Chondrocyte (in vitro differentiated cells): ENCODE data around the gene PLXDC2. TPM values are rescaled to one million over a fixed set of nuclear protein-coding genes. Genes with fewer than 3 reads are reported as not detected.

Experiments used
- DNase-seq: peaks from one replicate; pipeline ENCODE4 v3.0.0; 2021; ENCODE audit warnings: mixed read lengths, low spot score
- H3K27ac Mint-ChIP-seq: one replicate; pipeline ENCODE4 v1.8.0; 2021; ENCODE audit warnings: mild to moderate bottlenecking, moderate library complexity, mixed read lengths; ENCODE audit not compliant: unreplicated experiment
- H3K27me3 Mint-ChIP-seq: 2 replicates; pipeline ENCODE4 v1.8.0; 2021; ENCODE audit warnings: low read depth, mixed read lengths
- H3K36me3 Mint-ChIP-seq: 2 replicates; pipeline ENCODE4 v1.8.0; 2021; ENCODE audit warnings: low read depth, mixed read lengths
- H3K4me1 Mint-ChIP-seq: 2 replicates; pipeline ENCODE4 v1.8.0; 2021; ENCODE audit warnings: low read depth, mild to moderate bottlenecking, mixed read lengths
- H3K4me3 Mint-ChIP-seq: one replicate; pipeline ENCODE4 v1.8.0; 2021; ENCODE audit warnings: mild to moderate bottlenecking, moderate library complexity, mixed read lengths; ENCODE audit not compliant: unreplicated experiment
- H3K9me3 Mint-ChIP-seq: 2 replicates; pipeline ENCODE4 v1.8.0; 2021; ENCODE audit warnings: low read depth, mixed read lengths
- CTCF ChIP-seq: fragments of 200-600 bp; sonication (generic); IDR thresholded peaks from 2 replicates; pipeline ENCODE4 v1.5.0; 2021; ENCODE audit warnings: antibody characterized with exemption, mild to moderate bottlenecking, moderate library complexity
- total RNA-seq: library from RNA; stranded (reverse); gene quantifications from 3 replicates; pipeline ENCODE4 v1.2.1, GENCODE V29; 2021

The PLXDC2 gene
- total RNA-seq, 1 donor from 2014 or later = 88.5 TPM

- DNase-seq = no peak
- Mint-ChIP-seq H3K27me3 (no peaks in the 10 kb centered on the region), H3K9me3 (peaks cover 26% of the 10 kb centered on the region), H3K27ac (peak overlapping the region; percentile 6), H3K4me3 (no peak overlapping the region), H3K4me1 (peaks cover 13% of the 10 kb centered on the region), H3K36me3 (peaks cover 7% of the 10 kb centered on the region)
- TF ChIP-seq CTCF = no peak
These were observed 483.0 kb downstream of the PLXDC2 start for GRCh38 chr10:20299034-20299736.

GRCh38 chr10:20300735-20301134 is 484.5 kb downstream of the PLXDC2 start:
- Mint-ChIP-seq H3K9me3 (peaks cover 17% of the 10 kb centered on the region), H3K36me3 (peaks cover 6% of the 10 kb centered on the region), H3K27me3 (no peaks in the 10 kb centered on the region), H3K27ac (no peak overlapping the region), H3K4me1 (peaks cover 13% of the 10 kb centered on the region), H3K4me3 (no peak overlapping the region)
- TF ChIP-seq CTCF = no peak
- no peak for DNase-seq

- H3K4me1 Mint-ChIP-seq = peaks cover 13% of the 10 kb centered on the region
- H3K4me3 Mint-ChIP-seq = no peak overlapping the region
- no peaks in the 10 kb centered on the region for H3K27me3 Mint-ChIP-seq
- H3K9me3 Mint-ChIP-seq = peaks cover 16% of the 10 kb centered on the region
- DNase-seq = no peak
- no peak for TF ChIP-seq CTCF
- H3K36me3 Mint-ChIP-seq = peaks cover 4% of the 10 kb centered on the region
- H3K27ac Mint-ChIP-seq = no peak overlapping the region
These were observed 485.8 kb downstream of the PLXDC2 start for GRCh38 chr10:20302033-20302432.

- peaks cover 7% of the 10 kb centered on the region for H3K9me3 Mint-ChIP-seq
- no peaks in the 10 kb centered on the region for H3K27me3 Mint-ChIP-seq
- no peak overlapping the region for H3K4me3 Mint-ChIP-seq
- peaks cover 2% of the 10 kb centered on the region for H3K36me3 Mint-ChIP-seq
- H3K27ac Mint-ChIP-seq = no peak overlapping the region
- TF ChIP-seq CTCF = no peak
- H3K4me1 Mint-ChIP-seq = peaks cover 8% of the 10 kb centered on the region
- DNase-seq = no peak
These were observed 487.4 kb downstream of the PLXDC2 start for GRCh38 chr10:20303453-20304152.

- H3K27ac Mint-ChIP-seq = no peak overlapping the region
- H3K4me3 Mint-ChIP-seq = no peak overlapping the region
- no peak for TF ChIP-seq CTCF
- H3K27me3 Mint-ChIP-seq = no peaks in the 10 kb centered on the region
- no peaks in the 10 kb centered on the region for H3K4me1 Mint-ChIP-seq
- no peaks in the 10 kb centered on the region for H3K36me3 Mint-ChIP-seq
- peaks cover 16% of the 10 kb centered on the region for H3K9me3 Mint-ChIP-seq
- no peak for DNase-seq
These were observed 497.4 kb downstream of the PLXDC2 start for GRCh38 chr10:20313665-20314064.
